Stomach (tissue), 9 donors: Measurements from ENCODE around the gene LIME1. TPM values are rescaled to one million over a fixed set of nuclear protein-coding genes. Genes with fewer than 3 reads are reported as not detected.

Source experiments
- DNase-seq, 2 donors: peaks; one replicate each; pipeline versions ENCODE4 v3.0.0 to v3.0.0-alpha.2; 2013 to 2019
- H3K27ac ChIP-seq, 5 donors: fragments of 200-600 bp in 4 of 5; sonication (generic) in 4 of 5; one replicate each; pipeline ENCODE4 v1.5.1; 2013 to 2019; ENCODE audit warnings: mild to moderate bottlenecking in 1 of 5, moderate library complexity in 1 of 5
- H3K27me3 ChIP-seq, 3 donors: fragments of 200-600 bp; sonication (generic); one replicate each; pipeline ENCODE4 v1.5.1; 2017 to 2019; ENCODE audit warnings: mixed run types in 1 of 3
- H3K36me3 ChIP-seq, 4 donors: fragments of 200-600 bp; sonication (generic); 1 replicate in 3 of 4; 2 replicates in 1 of 4; pipeline ENCODE4 v1.5.1; 2016 to 2019
- H3K4me1 ChIP-seq, 4 donors: fragments of 200-600 bp; sonication (generic); one replicate each; pipeline ENCODE4 v1.5.1; 2016 to 2019
- H3K4me3 ChIP-seq, 4 donors: fragments of 200-600 bp; sonication (generic) in 3 of 4; one replicate each; pipeline ENCODE4 v1.5.1; 2016 to 2019; ENCODE audit warnings: mild to moderate bottlenecking in 1 of 4
- H3K9me3 ChIP-seq, 4 donors: fragments of 200-600 bp; sonication (generic); one replicate each; pipeline ENCODE4 v1.5.1; 2016 to 2019
- CTCF ChIP-seq, 7 experiments: fragments of 450-650 bp in 4 of 7; fragments of 200-600 bp in 3 of 7; sonication (generic) in 3 of 7; IDR thresholded peaks; one replicate each; pipeline ENCODE4 v1.5.1; 2016 to 2019; ENCODE audit warnings: antibody characterized with exemption in 7 of 7, control low read depth in 2 of 7, mild to moderate bottlenecking in 1 of 7
- EP300 ChIP-seq: sonication (generic); formaldehyde crosslinking; IDR thresholded peaks from one replicate; pipeline ENCODE4 v1.6.1; 2017; ENCODE audit warnings: antibody characterized with exemption
- POLR2A ChIP-seq, 4 donors: fragments of 450-650 bp; IDR thresholded peaks; one replicate each; pipeline ENCODE4 v1.6.1; 2016; ENCODE audit warnings: antibody characterized with exemption in 4 of 4, control low read depth in 2 of 4, mild to moderate bottlenecking in 1 of 4, moderate library complexity in 1 of 4
- POLR2AphosphoS5 ChIP-seq, 3 donors: sonication (generic); formaldehyde crosslinking; IDR thresholded peaks; one replicate each; pipeline ENCODE4 v1.6.1; 2016; ENCODE audit warnings: antibody characterized with exemption in 3 of 3
- WGBS, 5 donors: extraction: QIAGEN DNeasy Blood & Tissue Kit in 3 of 5; methylation state at CpG; one replicate each; pipeline versions ENCODE4 v1.1.5 to v1.1.7; 2013 to 2018; 5-methylcytosine and 5-hydroxymethylcytosine counted together
- intact Hi-C: fragments of 100-400 bp; cut with DNase I; formaldehyde crosslinking; loops from one replicate; pipeline ENCODE4 v1.15.1; 2023; ENCODE audit warnings: low total_unique reads
- polyA plus RNA-seq, 3 donors: library from polyadenylated mRNA; stranded (reverse); fragments of 200-250 nt; gene quantifications; one replicate each; pipeline ENCODE4 v1.2.3, GENCODE V29; 2013
- total RNA-seq, 5 donors: library from RNA; depleted of rRNA; stranded (reverse); fragments of >200 nt; gene quantifications; one replicate each; pipeline versions ENCODE4 v1.1.0 to v1.2.3, GENCODE V29; 2014 to 2016
- donor health status: healthy with polysubstance abuse.
- donor health status: Bipolar disorder and iron deficiency.
- donor health status: healthy.

LIME1 gene
- total and polyA plus RNA-seq, 8 donors, result 3.6 to 117 (median 18.5) TPM

- Histone ChIP-seq H3K9me3 (no peaks in the 10 kb centered on the region), H3K27me3 (no peaks in the 10 kb centered on the region), H3K27ac (peak overlapping the region in 4 of 5 donors; percentile 82 to 93 (median 83)), H3K4me1 (peaks cover 32 to 74% (median 49%) of the 10 kb centered on the region in 4 donors), H3K36me3 (peaks cover 4 to 32% (median 9%) of the 10 kb centered on the region in 4 donors), H3K4me3 (no peak overlapping the region)
- no peak for DNase-seq
- WGBS, 5 donors, result 80 to 92% (median 86%) methylated on average over 20 to 44 of the region's 44 CpGs
- intact Hi-C loops, result no loop called here
- TF ChIP-seq CTCF (IDR thresholded peaks at IDR 0.05) (no peak), EP300 (no peak), POLR2AphosphoS5 (IDR thresholded peaks at IDR 0.05) (no peak), POLR2A (IDR thresholded peaks at IDR 0.05) (no peak)
Measured at GRCh38 chr20:63689046-63690002, 47.1 kb upstream of the LIME1 start.

DNA sequence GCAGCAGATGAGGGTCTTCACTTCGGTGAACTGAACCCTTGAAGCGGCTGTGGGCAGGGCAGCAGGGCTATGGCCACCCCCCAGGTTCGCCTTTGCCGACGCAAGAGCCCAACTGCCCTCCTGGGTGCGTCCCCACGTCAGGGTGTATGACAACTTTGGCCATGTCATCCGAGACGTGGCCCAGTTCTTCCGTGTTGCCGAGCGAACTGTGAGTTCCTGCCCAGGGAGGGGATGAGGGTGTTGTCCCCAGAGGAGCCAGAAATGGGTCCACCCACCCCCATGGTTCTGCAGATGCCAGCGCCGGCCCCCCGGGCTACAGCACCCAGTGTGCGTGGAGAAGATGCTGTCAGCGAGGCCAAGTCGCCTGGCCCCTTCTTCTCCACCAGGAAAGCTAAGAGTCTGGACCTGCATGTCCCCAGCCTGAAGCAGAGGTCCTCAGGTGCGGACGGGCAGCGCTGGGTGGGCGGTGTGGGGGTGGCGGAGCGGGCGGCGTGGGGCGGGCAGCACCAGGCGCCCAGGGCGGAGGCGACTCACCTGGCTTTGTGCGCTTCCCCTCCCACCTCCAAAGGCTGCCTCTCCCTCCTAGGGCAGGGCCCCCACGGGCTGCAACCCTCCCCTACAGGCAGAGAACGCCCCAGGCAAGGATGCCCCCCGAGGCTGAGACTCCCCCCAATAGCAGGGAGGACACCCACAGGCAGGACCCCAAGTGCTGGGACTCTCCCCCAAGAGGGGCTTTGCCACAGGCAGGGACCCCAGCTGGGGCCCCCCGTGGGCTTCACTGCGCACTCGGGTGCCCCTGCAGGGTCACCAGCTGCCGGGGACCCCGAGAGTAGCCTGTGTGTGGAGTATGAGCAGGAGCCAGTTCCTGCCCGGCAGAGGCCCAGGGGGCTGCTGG lies 46.2 kb upstream of the LIME1 start:
- H3K9me3 ChIP-seq, result no peaks in the 10 kb centered on the region
- H3K4me3 ChIP-seq, result no peak overlapping the region
- intact Hi-C loops, result no loop called here
- DNase-seq, result no peak
- H3K4me1 ChIP-seq, result peaks cover 32 to 72% (median 47%) of the 10 kb centered on the region in 4 donors
- no peaks in the 10 kb centered on the region for H3K27me3 ChIP-seq
- TF ChIP-seq POLR2AphosphoS5 (IDR thresholded peaks at IDR 0.05) (no peak), CTCF (IDR thresholded peaks at IDR 0.05) (no peak), POLR2A (IDR thresholded peaks at IDR 0.05) (no peak), EP300 (no peak)
- WGBS, 5 donors, result 85 to 94% (median 91%) methylated on average over 13 to 40 of the region's 40 CpGs
- peak overlapping the region in 2 of 5 donors; percentile 26 to 83 for H3K27ac ChIP-seq
- peaks cover 14 to 41% (median 18%) of the 10 kb centered on the region in 4 donors for H3K36me3 ChIP-seq

DNA sequence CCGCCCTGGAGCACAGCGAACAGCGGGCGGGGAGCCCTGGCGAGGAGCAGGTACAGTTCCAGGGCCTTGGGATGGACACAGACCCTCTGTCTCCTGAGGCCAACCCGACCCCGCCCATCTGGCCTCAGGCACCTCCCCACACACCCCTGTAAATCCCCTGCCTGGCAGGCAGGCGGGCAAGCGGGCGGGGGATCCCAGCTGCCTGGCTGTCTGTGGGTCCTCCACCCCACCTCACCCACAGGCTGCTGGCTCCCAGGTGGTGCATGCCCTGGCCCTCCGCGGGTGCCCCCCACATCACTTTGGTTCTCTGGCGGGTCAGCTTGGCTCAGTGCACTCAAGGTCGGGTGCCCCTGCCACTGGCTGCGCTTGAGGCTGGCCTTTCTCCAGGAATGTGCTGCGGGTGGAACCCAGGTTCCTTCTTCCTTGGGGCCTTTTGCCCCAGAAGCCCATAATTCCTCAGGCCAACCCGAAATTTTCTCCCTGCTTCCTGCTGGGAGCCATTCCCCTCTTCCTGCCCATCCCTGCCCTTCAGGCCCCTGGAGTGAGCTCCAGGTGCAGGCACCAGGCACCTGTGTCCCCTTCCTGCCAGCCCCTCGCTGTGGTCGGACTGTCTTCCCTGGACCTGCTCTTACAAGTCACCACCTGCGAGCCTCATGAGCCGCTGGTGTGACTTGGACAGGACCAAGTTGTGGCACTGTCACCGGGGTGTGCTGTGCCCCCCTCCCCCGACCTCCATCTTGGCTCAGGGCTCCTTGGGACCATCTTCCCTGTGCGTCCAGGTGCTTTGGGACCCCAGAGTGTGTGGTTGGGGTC lies 45.4 kb upstream of the LIME1 start:
- peaks cover 16 to 45% (median 23%) of the 10 kb centered on the region in 4 donors for H3K36me3 ChIP-seq

More for the DNA sequence above, 45.4 kb upstream of the LIME1 start:
- TF ChIP-seq EP300, result no peak
- no peak for TF ChIP-seq CTCF (IDR thresholded peaks at IDR 0.05)
- TF ChIP-seq POLR2A (IDR thresholded peaks at IDR 0.05), result no peak
- no peak for TF ChIP-seq POLR2AphosphoS5 (IDR thresholded peaks at IDR 0.05)
- peak in 1 of 2 donors; percentile 30 for DNase-seq
- H3K27ac ChIP-seq, result peak overlapping the region in 3 of 5 donors; percentile 10 to 56 (median 29)
- WGBS, 5 donors, result 68 to 77% (median 70%) methylated on average over 14 to 24 of the region's 24 CpGs
- H3K4me1 ChIP-seq, result peaks cover 26 to 72% (median 46%) of the 10 kb centered on the region in 4 donors
- no peak overlapping the region for H3K4me3 ChIP-seq
- intact Hi-C loops, result no loop called here
- H3K27me3 ChIP-seq, result no peaks in the 10 kb centered on the region
- H3K9me3 ChIP-seq, result no peaks in the 10 kb centered on the region
